GM12878 (cell line): ENCODE data around the gene LRRN4CL. TPM values are rescaled to one million over a fixed set of nuclear protein-coding genes. Genes with fewer than 3 reads are reported as not detected.

Experiments used
- ATAC-seq: fragments of 200-7000 bp; cut with Tn5 transposase; 3 replicates; pipeline ENCODE4 v1.9.1; 2020; ENCODE audit warnings: mild to moderate bottlenecking, moderate library complexity
- BruUV-seq: library from RNA; stranded (reverse); fragments of 400-500 nt; replicated peaks from 2 replicates; lab custom pipeline; 2021; lab: Mats Ljungman, UMichigan
- CTCF ChIA-PET: fragments of 300-600 bp; sonication (Branson Sonifier 250); formaldehyde crosslinking; extraction: SDS; loops from one replicate; lab custom pipeline; 2021; ENCODE audit warnings: inconsistent platforms; lab: Yijun Ruan, JAX
- POLR2A ChIA-PET: fragments of 350-600 bp; formaldehyde crosslinking; extraction: SDS; loops from one replicate; lab custom pipeline; 2021; ENCODE audit warnings: inconsistent platforms; lab: Charles Lee
- RAD21 ChIA-PET: fragments of 300-600 bp; sonication (Branson Sonifier 250); formaldehyde crosslinking; loops from one replicate; lab custom pipeline; 2023; ENCODE audit warnings: antibody characterized with exemption; ENCODE audit not compliant: unreplicated experiment; lab: Charles Lee
- SMC1A ChIA-PET: fragments of 300-600 bp; sonication (Branson Sonifier 250); formaldehyde crosslinking; loops from one replicate; lab custom pipeline; 2023; ENCODE audit not compliant: unreplicated experiment, uncharacterized antibody; lab: Charles Lee
- DNase-seq: peaks from one replicate; pipeline ENCODE4 v3.0.0-alpha.2; 2011; ENCODE audit warnings: low read depth, low spot score
- FAIRE-seq: peaks from 3 replicates; lab custom pipeline; 2011; peaks lifted over from hg19 to GRCh38; lab: Jason Lieb, UNC
- H2AFZ ChIP-seq: 2 replicates; pipeline ENCODE4 v1.6.0; 2011; ENCODE audit warnings: low read depth, low read length, control low read depth; ENCODE audit not compliant: control insufficient read depth
- H3K27ac ChIP-seq: 2 replicates; pipeline ENCODE4 v1.5.1; 2011; ENCODE audit warnings: control low read depth; ENCODE audit not compliant: control insufficient read depth, insufficient read depth
- H3K27me3 ChIP-seq, 2 experiments: replicated peaks in 1 of 2; 2 replicates each; pipeline versions ENCODE4 v1.6.0 to v1.6.1; 2011; ENCODE audit warnings: low read length in 1 of 2; ENCODE audit not compliant: control insufficient read depth in 2 of 2, insufficient read depth in 2 of 2
- H3K36me3 ChIP-seq, 2 experiments: 2 replicates each; pipeline ENCODE4 v1.5.1; 2011; ENCODE audit warnings: low read length in 1 of 2; ENCODE audit not compliant: control insufficient read depth in 2 of 2, insufficient read depth in 2 of 2
- H3K4me1 ChIP-seq: 2 replicates; pipeline ENCODE4 v1.6.1; 2011; ENCODE audit warnings: mild to moderate bottlenecking, low read length, moderate library complexity, mixed read lengths; ENCODE audit not compliant: control insufficient read depth, insufficient read depth
- H3K4me2 ChIP-seq: 2 replicates; pipeline ENCODE4 v1.6.0; 2011; ENCODE audit warnings: control low read depth; ENCODE audit not compliant: control insufficient read depth, insufficient read depth
- H3K4me3 ChIP-seq: fragments of 200-600 bp; sonication (generic); 2 replicates; pipeline ENCODE4 v1.5.1; 2016
- H3K79me2 ChIP-seq: 2 replicates; pipeline ENCODE4 v1.6.0; 2011; ENCODE audit warnings: low read length; ENCODE audit not compliant: control insufficient read depth, insufficient read depth
- H3K9ac ChIP-seq: 2 replicates; pipeline ENCODE4 v1.8.0; 2011; ENCODE audit warnings: low read length, control low read depth, mixed read lengths; ENCODE audit not compliant: control insufficient read depth, insufficient read depth
- H3K9me3 ChIP-seq: replicated peaks from 3 replicates; pipeline ENCODE4 v1.5.1; 2011; ENCODE audit warnings: mild to moderate bottlenecking, low read length; ENCODE audit not compliant: control insufficient read depth, insufficient read depth
- H4K20me1 ChIP-seq: 2 replicates; pipeline ENCODE4 v1.6.0; 2011; ENCODE audit not compliant: control insufficient read depth, insufficient read depth
- ESRRA ChIP-seq: IDR thresholded peaks from 2 replicates; pipeline ENCODE4 v1.6.1; 2012; ENCODE audit warnings: mild to moderate bottlenecking, low read length, improper control_type of control experiment
- KAT2A ChIP-seq: conservative IDR thresholded peaks from 2 replicates; pipeline ENCODE4 v1.6.1; 2011; ENCODE audit warnings: low read depth, low read length; ENCODE audit not compliant: control insufficient read depth
- RBBP5 ChIP-seq: fragments of 200-600 bp; sonication (generic); conservative IDR thresholded peaks from 2 replicates; pipeline ENCODE4 v1.6.1; 2016
- RUNX3 ChIP-seq: IDR thresholded peaks from 2 replicates; pipeline ENCODE4 v1.6.1; 2012; ENCODE audit warnings: low read length, inconsistent platforms
- TBL1XR1 ChIP-seq: IDR thresholded peaks from 2 replicates; pipeline ENCODE4 v1.6.1; 2012; ENCODE audit warnings: low read depth, low read length, improper control_type of control experiment
- ZBED1 ChIP-seq: IDR thresholded peaks from 2 replicates; pipeline ENCODE4 v1.6.1; 2016; ENCODE audit warnings: borderline replicate concordance
- ZNF622 ChIP-seq: fragments of 450-650 bp; IDR thresholded peaks from 2 replicates; pipeline ENCODE4 v1.6.1; 2017; ENCODE audit warnings: mild to moderate bottlenecking, inconsistent platforms
- WGBS: methylation state at CpG from one replicate; pipeline ENCODE4 v1.1.6; 2016; ENCODE audit warnings: low lambda C conversion rate; ENCODE audit not compliant: insufficient replicate concordance, insufficient coverage; ENCODE audit errors: missing lambda C conversion rate; 5-methylcytosine and 5-hydroxymethylcytosine counted together
- in situ Hi-C: fragments of 300-500 bp; cut with MboI; formaldehyde crosslinking; loops from 9 replicates; pipeline ENCODE4 v1.14.3; 2018; ENCODE audit warnings: mixed read lengths
- intact Hi-C: fragments of 100-400 bp; cut with micrococcal nuclease; formaldehyde crosslinking; loops from one replicate; pipeline ENCODE4 v1.14.2; 2022; ENCODE audit not compliant: unreplicated experiment
- polyA plus RNA-seq, 11 experiments: library from polyadenylated mRNA; depleted of rRNA in 4 of 11; unstranded in 6 of 11; stranded (reverse) in 5 of 11; fragments of >200 nt; fragmentation: Nextera tagmentation in 4 of 11; fragmentation: Illumina TruSeq in 1 of 11; extraction: Ambion mirVana in 4 of 11; extraction: Trizol in 1 of 11; gene quantifications; 1 replicate in 1 of 11; 2 replicates in 10 of 11; pipeline versions ENCODE4 v1.2.1 to v1.2.3, GENCODE V29; 2011 to 2016; ENCODE audit warnings: inconsistent platforms in 2 of 11, missing spikeins in 2 of 11, low read depth in 1 of 11
- total RNA-seq, 4 experiments: library from RNA; depleted of rRNA in 3 of 4; stranded (reverse); fragments of >200 nt in 3 of 4; fragmentation: Illumina TruSeq in 1 of 4; extraction: Trizol in 1 of 4; gene quantifications; 2 replicates each; pipeline versions ENCODE4 v1.2.1 to v1.2.3, GENCODE V29; 2013 to 2021
- TF ChIP-seq, protein P1 (sequence below): IDR thresholded peaks from 2 replicates; pipeline ENCODE4 v1.6.1; 2012; ENCODE audit warnings: mild to moderate bottlenecking, low read depth, low read length
- TF ChIP-seq, protein P2 (sequence below): fragments of 450-650 bp; IDR thresholded peaks from 2 replicates; pipeline ENCODE4 v1.6.1; 2017; ENCODE audit warnings: antibody characterized with exemption, mild to moderate bottlenecking, moderate library complexity
- TF ChIP-seq, protein P3 (sequence below): IDR thresholded peaks from 2 replicates; pipeline ENCODE4 v1.6.1; 2012; ENCODE audit warnings: improper control_type of control experiment, low read depth, low read length; ENCODE audit not compliant: insufficient replicate concordance

LRRN4CL gene
- total and polyA plus RNA-seq, 10 of the 15 experiments (the other 5 are each of a cell fraction or from before 2014, with no cell fraction given) = 0.01 to 0.06 TPM; not detected in 8

DNA sequence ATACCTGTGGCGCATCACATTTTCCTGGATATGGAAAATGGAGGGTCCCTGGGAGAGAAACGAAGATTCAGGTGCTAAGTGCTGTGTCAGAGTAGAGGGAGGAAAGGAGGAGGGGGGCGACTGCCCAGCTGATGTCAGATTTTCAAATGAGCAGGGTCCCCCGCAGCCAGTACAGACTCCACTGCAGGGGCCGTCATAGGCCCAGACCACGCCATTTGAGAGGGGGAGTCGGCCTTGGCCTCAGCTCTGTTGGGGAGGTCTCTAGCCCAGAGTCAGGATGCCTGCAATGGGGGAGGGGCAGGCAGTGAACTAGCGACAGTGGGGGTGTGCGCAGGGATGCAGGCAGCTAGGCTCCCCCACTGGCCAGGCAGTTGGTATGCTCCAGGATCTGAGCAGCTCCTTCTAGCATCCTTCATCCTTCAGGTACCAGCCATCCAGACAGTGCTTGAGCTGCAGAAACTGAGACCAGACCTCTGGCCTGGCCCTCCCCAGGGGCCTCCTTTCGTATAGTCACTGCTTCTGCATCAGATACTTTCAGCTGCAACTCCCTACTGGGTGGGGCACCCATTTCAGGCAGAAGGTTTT, 18.0 kb upstream of the LRRN4CL start, which contains the start of the genes BSCL2 and GNG3:
Gene BSCL2, minus strand, starts transcription at position 148 of the 585 bp plus-strand sequence. CDS start 229 bp downstream, outside the sequence.
Gene GNG3, plus strand, starts transcription at position 400 of the 585 bp plus-strand sequence. CDS start 620 bp downstream, outside the sequence.
- WGBS = 97% methylated on average over 9 of the region's 10 CpGs
- TF ChIP-seq, protein P1, sequence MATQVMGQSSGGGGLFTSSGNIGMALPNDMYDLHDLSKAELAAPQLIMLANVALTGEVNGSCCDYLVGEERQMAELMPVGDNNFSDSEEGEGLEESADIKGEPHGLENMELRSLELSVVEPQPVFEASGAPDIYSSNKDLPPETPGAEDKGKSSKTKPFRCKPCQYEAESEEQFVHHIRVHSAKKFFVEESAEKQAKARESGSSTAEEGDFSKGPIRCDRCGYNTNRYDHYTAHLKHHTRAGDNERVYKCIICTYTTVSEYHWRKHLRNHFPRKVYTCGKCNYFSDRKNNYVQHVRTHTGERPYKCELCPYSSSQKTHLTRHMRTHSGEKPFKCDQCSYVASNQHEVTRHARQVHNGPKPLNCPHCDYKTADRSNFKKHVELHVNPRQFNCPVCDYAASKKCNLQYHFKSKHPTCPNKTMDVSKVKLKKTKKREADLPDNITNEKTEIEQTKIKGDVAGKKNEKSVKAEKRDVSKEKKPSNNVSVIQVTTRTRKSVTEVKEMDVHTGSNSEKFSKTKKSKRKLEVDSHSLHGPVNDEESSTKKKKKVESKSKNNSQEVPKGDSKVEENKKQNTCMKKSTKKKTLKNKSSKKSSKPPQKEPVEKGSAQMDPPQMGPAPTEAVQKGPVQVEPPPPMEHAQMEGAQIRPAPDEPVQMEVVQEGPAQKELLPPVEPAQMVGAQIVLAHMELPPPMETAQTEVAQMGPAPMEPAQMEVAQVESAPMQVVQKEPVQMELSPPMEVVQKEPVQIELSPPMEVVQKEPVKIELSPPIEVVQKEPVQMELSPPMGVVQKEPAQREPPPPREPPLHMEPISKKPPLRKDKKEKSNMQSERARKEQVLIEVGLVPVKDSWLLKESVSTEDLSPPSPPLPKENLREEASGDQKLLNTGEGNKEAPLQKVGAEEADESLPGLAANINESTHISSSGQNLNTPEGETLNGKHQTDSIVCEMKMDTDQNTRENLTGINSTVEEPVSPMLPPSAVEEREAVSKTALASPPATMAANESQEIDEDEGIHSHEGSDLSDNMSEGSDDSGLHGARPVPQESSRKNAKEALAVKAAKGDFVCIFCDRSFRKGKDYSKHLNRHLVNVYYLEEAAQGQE = no peak
- TF ChIP-seq, protein P2, sequence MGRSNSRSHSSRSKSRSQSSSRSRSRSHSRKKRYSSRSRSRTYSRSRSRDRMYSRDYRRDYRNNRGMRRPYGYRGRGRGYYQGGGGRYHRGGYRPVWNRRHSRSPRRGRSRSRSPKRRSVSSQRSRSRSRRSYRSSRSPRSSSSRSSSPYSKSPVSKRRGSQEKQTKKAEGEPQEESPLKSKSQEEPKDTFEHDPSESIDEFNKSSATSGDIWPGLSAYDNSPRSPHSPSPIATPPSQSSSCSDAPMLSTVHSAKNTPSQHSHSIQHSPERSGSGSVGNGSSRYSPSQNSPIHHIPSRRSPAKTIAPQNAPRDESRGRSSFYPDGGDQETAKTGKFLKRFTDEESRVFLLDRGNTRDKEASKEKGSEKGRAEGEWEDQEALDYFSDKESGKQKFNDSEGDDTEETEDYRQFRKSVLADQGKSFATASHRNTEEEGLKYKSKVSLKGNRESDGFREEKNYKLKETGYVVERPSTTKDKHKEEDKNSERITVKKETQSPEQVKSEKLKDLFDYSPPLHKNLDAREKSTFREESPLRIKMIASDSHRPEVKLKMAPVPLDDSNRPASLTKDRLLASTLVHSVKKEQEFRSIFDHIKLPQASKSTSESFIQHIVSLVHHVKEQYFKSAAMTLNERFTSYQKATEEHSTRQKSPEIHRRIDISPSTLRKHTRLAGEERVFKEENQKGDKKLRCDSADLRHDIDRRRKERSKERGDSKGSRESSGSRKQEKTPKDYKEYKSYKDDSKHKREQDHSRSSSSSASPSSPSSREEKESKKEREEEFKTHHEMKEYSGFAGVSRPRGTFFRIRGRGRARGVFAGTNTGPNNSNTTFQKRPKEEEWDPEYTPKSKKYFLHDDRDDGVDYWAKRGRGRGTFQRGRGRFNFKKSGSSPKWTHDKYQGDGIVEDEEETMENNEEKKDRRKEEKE = 0 out of 2 replicates have a peak, but pooled peaks have one; percentile 24
- TF ChIP-seq TBL1XR1 = no peak
- no peak for TF ChIP-seq RBBP5
- no peak for TF ChIP-seq ZBED1
- TF ChIP-seq ZNF622 = no peak
- no peak for TF ChIP-seq ESRRA
- TF ChIP-seq, protein P3, sequence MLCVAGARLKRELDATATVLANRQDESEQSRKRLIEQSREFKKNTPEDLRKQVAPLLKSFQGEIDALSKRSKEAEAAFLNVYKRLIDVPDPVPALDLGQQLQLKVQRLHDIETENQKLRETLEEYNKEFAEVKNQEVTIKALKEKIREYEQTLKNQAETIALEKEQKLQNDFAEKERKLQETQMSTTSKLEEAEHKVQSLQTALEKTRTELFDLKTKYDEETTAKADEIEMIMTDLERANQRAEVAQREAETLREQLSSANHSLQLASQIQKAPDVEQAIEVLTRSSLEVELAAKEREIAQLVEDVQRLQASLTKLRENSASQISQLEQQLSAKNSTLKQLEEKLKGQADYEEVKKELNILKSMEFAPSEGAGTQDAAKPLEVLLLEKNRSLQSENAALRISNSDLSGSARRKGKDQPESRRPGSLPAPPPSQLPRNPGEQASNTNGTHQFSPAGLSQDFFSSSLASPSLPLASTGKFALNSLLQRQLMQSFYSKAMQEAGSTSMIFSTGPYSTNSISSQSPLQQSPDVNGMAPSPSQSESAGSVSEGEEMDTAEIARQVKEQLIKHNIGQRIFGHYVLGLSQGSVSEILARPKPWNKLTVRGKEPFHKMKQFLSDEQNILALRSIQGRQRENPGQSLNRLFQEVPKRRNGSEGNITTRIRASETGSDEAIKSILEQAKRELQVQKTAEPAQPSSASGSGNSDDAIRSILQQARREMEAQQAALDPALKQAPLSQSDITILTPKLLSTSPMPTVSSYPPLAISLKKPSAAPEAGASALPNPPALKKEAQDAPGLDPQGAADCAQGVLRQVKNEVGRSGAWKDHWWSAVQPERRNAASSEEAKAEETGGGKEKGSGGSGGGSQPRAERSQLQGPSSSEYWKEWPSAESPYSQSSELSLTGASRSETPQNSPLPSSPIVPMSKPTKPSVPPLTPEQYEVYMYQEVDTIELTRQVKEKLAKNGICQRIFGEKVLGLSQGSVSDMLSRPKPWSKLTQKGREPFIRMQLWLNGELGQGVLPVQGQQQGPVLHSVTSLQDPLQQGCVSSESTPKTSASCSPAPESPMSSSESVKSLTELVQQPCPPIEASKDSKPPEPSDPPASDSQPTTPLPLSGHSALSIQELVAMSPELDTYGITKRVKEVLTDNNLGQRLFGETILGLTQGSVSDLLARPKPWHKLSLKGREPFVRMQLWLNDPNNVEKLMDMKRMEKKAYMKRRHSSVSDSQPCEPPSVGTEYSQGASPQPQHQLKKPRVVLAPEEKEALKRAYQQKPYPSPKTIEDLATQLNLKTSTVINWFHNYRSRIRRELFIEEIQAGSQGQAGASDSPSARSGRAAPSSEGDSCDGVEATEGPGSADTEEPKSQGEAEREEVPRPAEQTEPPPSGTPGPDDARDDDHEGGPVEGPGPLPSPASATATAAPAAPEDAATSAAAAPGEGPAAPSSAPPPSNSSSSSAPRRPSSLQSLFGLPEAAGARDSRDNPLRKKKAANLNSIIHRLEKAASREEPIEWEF = no peak
- TF ChIP-seq RUNX3 = no peak
- no peak for TF ChIP-seq KAT2A

More for the DNA sequence above, 18.0 kb upstream of the LRRN4CL start, which contains the start of the genes BSCL2 and GNG3:
- no TSS peak for BruUV-seq
- ChIA-PET SMC1A (interaction anchor here (0.9 to 2.5 kb wide), 3 partner anchors 21 to 116 kb away, joined by 3 to 9 read pairs (median 7); partner anchors contain the start of genes HNRNPUL2, TTC9C and TUT1), CTCF (interaction anchor here (0.7 to 5.0 kb wide), 6 partner anchors 13 to 283 kb away, joined by 3 to 21 read pairs (median 4); partner anchors contain the start of gene HNRNPUL2), POLR2A (interaction anchor here (1.2 to 7.6 kb wide), 5 partner anchors 20 to 116 kb away, joined by 7 to 79 read pairs (median 10); partner anchors contain the start of genes HNRNPUL2, MTA2, TAF6L and TTC9C), RAD21 (interaction anchor here (0.6 to 2.3 kb wide), 3 partner anchors 20 to 67 kb away, joined by 3 to 6 read pairs (median 3); partner anchors contain the start of gene TAF6L)
- Histone ChIP-seq H3K27me3 (no peaks in the 10 kb centered on the region), H3K4me3 (peak within 1 kb of the TSS; percentile 83; the same call in 1 of the 2 replicates), H3K27ac (peak within 1 kb of the TSS; percentile 88; the same call in 1 of the 2 replicates), H2AFZ (peak within 1 kb of the TSS; percentile 70), H3K4me2 (peak within 1 kb of the TSS; percentile 98), H3K36me3 (peaks cover 12 to 14% of the 10 kb centered on the region in 2 experiments), H3K4me1 (peaks cover 29% of the 10 kb centered on the region), H3K9ac (peak within 1 kb of the TSS; percentile 90), H4K20me1 (no peaks in the 10 kb centered on the region), H3K9me3 (no peaks in the 10 kb centered on the region), H3K79me2 (no peaks in the 10 kb centered on the region)
- in situ Hi-C loops (no loop called here), intact Hi-C loops (loop anchor here (5.0 kb wide), 1 partner anchor 105 kb away; the partner anchor contains the start of gene MTA2)
- FAIRE-seq (no peak), DNase-seq (no peak), ATAC-seq (no peak)
